GM12891 (cell line): ENCODE results near the gene CFAP92.

ENCODE experiments used
- POLR2A ChIP-seq: IDR thresholded peaks from 2 replicates; pipeline ENCODE4 v1.6.1; 2011; ENCODE audit warnings: low read depth, low read length, control low read depth
- POLR2AphosphoS5 ChIP-seq: IDR thresholded peaks from 2 replicates; pipeline ENCODE4 v1.6.1; 2011; ENCODE audit warnings: low read depth, low read length, control low read depth

- TF ChIP-seq POLR2A: no peak
- TF ChIP-seq POLR2AphosphoS5: no peak
Measured at GRCh38 chr3:128889139-128889894, 104.6 kb downstream of the CFAP92 start.
